ENCODE data around the gene PARD3. TPM values are rescaled to one million over a fixed set of nuclear protein-coding genes. Genes with fewer than 3 reads are reported as not detected.
A peak's percentile ranks its signal among the peaks of the same experiment; 100 is the strongest.

Gene PARD3
- total RNA-seq, 2 donors from 2014 or later = 41.7 to 48.8 TPM

- Histone ChIP-seq H3K4me3 (no peak overlapping the region), H3K9ac (ENCODE audit: low read depth in 2 of 2, low read length in 2 of 2) (no peak overlapping the region), H3K4me1 (peaks cover 8% of the 10 kb centered on the region), H3K36me3 (no peaks in the 10 kb centered on the region), H3K27me3 (no peaks in the 10 kb centered on the region), H3K27ac (no peak overlapping the region), H3K9me3 (no peaks in the 10 kb centered on the region)
- intact Hi-C loops (cut with DNase I) = no loop called here
- DNase-seq = peak; percentile 85
- peak; percentile 67 for TF ChIP-seq CTCF (IDR thresholded peaks at IDR 0.05)
Measured at GRCh38 chr10:34655286-34656170, 159.6 kb downstream of the PARD3 start.

- no peak for DNase-seq
- no peak overlapping the region for H3K4me3 ChIP-seq
- no peak overlapping the region for H3K27ac ChIP-seq
- H3K9me3 ChIP-seq = no peaks in the 10 kb centered on the region
- H3K4me1 ChIP-seq = peaks cover 8% of the 10 kb centered on the region
- intact Hi-C loops (cut with DNase I) = no loop called here
- no peaks in the 10 kb centered on the region for H3K27me3 ChIP-seq
- TF ChIP-seq CTCF (IDR thresholded peaks at IDR 0.05) = no peak
- no peaks in the 10 kb centered on the region for H3K36me3 ChIP-seq
- no peak overlapping the region for H3K9ac ChIP-seq (ENCODE audit: low read depth in 2 of 2, low read length in 2 of 2)
Measured at GRCh38 chr10:34654211-34654610, 160.9 kb downstream of the PARD3 start.

GRCh38 chr10:34653530-34653929, 161.6 kb downstream of the PARD3 start:
- H3K27ac ChIP-seq = no peak overlapping the region
- no peaks in the 10 kb centered on the region for H3K27me3 ChIP-seq
- no peaks in the 10 kb centered on the region for H3K9me3 ChIP-seq
- H3K4me3 ChIP-seq = no peak overlapping the region
- no peaks in the 10 kb centered on the region for H3K36me3 ChIP-seq
- intact Hi-C loops (cut with DNase I) = no loop called here
- peaks cover 5% of the 10 kb centered on the region for H3K4me1 ChIP-seq
- no peak for TF ChIP-seq CTCF (IDR thresholded peaks at IDR 0.05)
- H3K9ac ChIP-seq (ENCODE audit: low read depth in 2 of 2, low read length in 2 of 2) = no peak overlapping the region
- DNase-seq = no peak

GRCh38 chr10:34651416-34652195, 163.5 kb downstream of the PARD3 start:
- Histone ChIP-seq H3K9ac (ENCODE audit: low read depth in 2 of 2, low read length in 2 of 2) (no peak overlapping the region), H3K27ac (no peak overlapping the region), H3K36me3 (no peaks in the 10 kb centered on the region), H3K4me1 (peaks cover 4% of the 10 kb centered on the region), H3K9me3 (no peaks in the 10 kb centered on the region), H3K4me3 (no peak overlapping the region), H3K27me3 (no peaks in the 10 kb centered on the region)
- DNase-seq = no peak
- intact Hi-C loops (cut with DNase I) = no loop called here
- no peak for TF ChIP-seq CTCF (IDR thresholded peaks at IDR 0.05)

GRCh38 chr10:34650156-34650555, 164.9 kb downstream of the PARD3 start:
- Histone ChIP-seq H3K36me3 (no peaks in the 10 kb centered on the region), H3K4me3 (no peak overlapping the region), H3K27me3 (no peaks in the 10 kb centered on the region), H3K4me1 (peaks cover 4% of the 10 kb centered on the region), H3K27ac (no peak overlapping the region), H3K9me3 (no peaks in the 10 kb centered on the region), H3K9ac (ENCODE audit: low read depth in 2 of 2, low read length in 2 of 2) (no peak overlapping the region)
- intact Hi-C loops (cut with DNase I) = no loop called here
- no peak for DNase-seq
- no peak for TF ChIP-seq CTCF (IDR thresholded peaks at IDR 0.05)

All from colonic mucosa (tissue), 4 donors.